ENCODE data around the gene CEP85. TPM values are rescaled to one million over a fixed set of nuclear protein-coding genes. Genes with fewer than 3 reads are reported as not detected.

The CEP85 gene
- total RNA-seq, 4 donors from 2014 or later = 8.6 to 73.8 (median 13.6) TPM

GRCh38 chr1:26265405-26265804, 31.4 kb downstream of the CEP85 start:
- Histone ChIP-seq H3K4me1 (no peaks in the 10 kb centered on the region), H3K36me3 (peaks cover 0 to 26% (median 11%) of the 10 kb centered on the region in 4 donors), H3K27me3 (no peaks in the 10 kb centered on the region), H3K9me3 (peaks cover 0 to 4% of the 10 kb centered on the region in 2 donors), H3K27ac (no peak overlapping the region), H3K4me3 (no peak overlapping the region)
- DNase-seq = no peak
- no peak for TF ChIP-seq EP300 (IDR thresholded peaks at IDR 0.05; ENCODE audit: low read depth)
- TF ChIP-seq CTCF (IDR thresholded peaks at IDR 0.05) = no peak
- TF ChIP-seq POLR2AphosphoS5 (IDR thresholded peaks at IDR 0.05) = no peak
- no peak for TF ChIP-seq POLR2A (IDR thresholded peaks at IDR 0.05)
- in situ Hi-C loops (cut with MboI; ENCODE audit: low pct_ligation_motif_present in 1 of 4, low pct_unique_long_range_greater_than_20kb in 1 of 4, low sequenced_read_pairs in 3 of 4) (no loop called here), intact Hi-C loops (cut with DNase I; ENCODE audit: low total_unique reads) (no loop called here)
- 100% methylated on average over 1 of the region's 1 CpG; no CpG with 5 or more reads in 1 of the 2 donors for WGBS, 2 donors (ENCODE audit: low coverage in 1 of 2)

GRCh38 chr1:26268290-26269197, 34.5 kb downstream of the CEP85 start:
- Histone ChIP-seq H3K9me3 (peaks cover 0 to 4% of the 10 kb centered on the region in 2 donors), H3K4me1 (no peaks in the 10 kb centered on the region), H3K4me3 (no peak overlapping the region), H3K27ac (no peak overlapping the region), H3K36me3 (peaks cover 0 to 26% (median 12%) of the 10 kb centered on the region in 4 donors), H3K27me3 (no peaks in the 10 kb centered on the region)
- TF ChIP-seq POLR2A (IDR thresholded peaks at IDR 0.05) (no peak), CTCF (IDR thresholded peaks at IDR 0.05) (no peak), POLR2AphosphoS5 (IDR thresholded peaks at IDR 0.05) (no peak), EP300 (IDR thresholded peaks at IDR 0.05; ENCODE audit: low read depth) (no peak)
- in situ Hi-C loops (cut with MboI; ENCODE audit: low pct_ligation_motif_present in 1 of 4, low pct_unique_long_range_greater_than_20kb in 1 of 4, low sequenced_read_pairs in 3 of 4) = no loop called here
- intact Hi-C loops (cut with DNase I; ENCODE audit: low total_unique reads) = no loop called here
- WGBS, 2 donors (ENCODE audit: low coverage in 1 of 2) = 90 to 98% methylated on average over 1 to 9 of the region's 9 CpGs
- DNase-seq = no peak

GRCh38 chr1:26269198-26269550, 35.2 kb downstream of the CEP85 start:
- in situ Hi-C loops (cut with MboI; ENCODE audit: low pct_ligation_motif_present in 1 of 4, low pct_unique_long_range_greater_than_20kb in 1 of 4, low sequenced_read_pairs in 3 of 4) = no loop called here

More at GRCh38 chr1:26269198-26269550, 35.2 kb downstream of the CEP85 start:
- no peak overlapping the region for H3K4me3 ChIP-seq
- WGBS, 2 donors (ENCODE audit: low coverage in 1 of 2) = 96 to 100% methylated on average over 1 to 4 of the region's 4 CpGs
- peaks cover 0 to 4% of the 10 kb centered on the region in 2 donors for H3K9me3 ChIP-seq
- TF ChIP-seq CTCF (IDR thresholded peaks at IDR 0.05) (no peak), POLR2AphosphoS5 (IDR thresholded peaks at IDR 0.05) (no peak), POLR2A (IDR thresholded peaks at IDR 0.05) (no peak), EP300 (IDR thresholded peaks at IDR 0.05; ENCODE audit: low read depth) (no peak)
- intact Hi-C loops (cut with DNase I; ENCODE audit: low total_unique reads) = no loop called here
- no peaks in the 10 kb centered on the region for H3K27me3 ChIP-seq
- no peaks in the 10 kb centered on the region for H3K4me1 ChIP-seq
- no peak for DNase-seq
- peaks cover 0 to 26% (median 12%) of the 10 kb centered on the region in 4 donors for H3K36me3 ChIP-seq
- no peak overlapping the region for H3K27ac ChIP-seq
